GM12891 (cell line): ENCODE results near the gene PCBP3.

Experiments used
- DNase-seq: peaks from one replicate; pipeline ENCODE4 v3.0.0; 2011; ENCODE audit warnings: low spot score; ENCODE audit not compliant: insufficient read length
- FAIRE-seq: peaks from 2 replicates; lab custom pipeline; 2011; peaks lifted over from hg19 to GRCh38; lab: Jason Lieb, UNC
- PAX5 ChIP-seq: IDR thresholded peaks from 2 replicates; pipeline ENCODE4 v1.6.1; 2011; ENCODE audit warnings: low read length, moderate library complexity, mild to moderate bottlenecking; ENCODE audit not compliant: insufficient read depth, severe bottlenecking
- POLR2A ChIP-seq: IDR thresholded peaks from 2 replicates; pipeline ENCODE4 v1.6.1; 2011; ENCODE audit warnings: low read depth, low read length, control low read depth
- POLR2AphosphoS5 ChIP-seq: IDR thresholded peaks from 2 replicates; pipeline ENCODE4 v1.6.1; 2011; ENCODE audit warnings: low read depth, low read length, control low read depth
- POU2F2 ChIP-seq: IDR thresholded peaks from 2 replicates; pipeline ENCODE4 v1.6.1; 2011; ENCODE audit warnings: low read depth, mild to moderate bottlenecking, control low read depth, low read length, moderate library complexity
- SPI1 ChIP-seq: IDR thresholded peaks from 2 replicates; pipeline ENCODE4 v1.6.1; 2011; ENCODE audit warnings: low read depth, low read length, control low read depth
- TAF1 ChIP-seq: IDR thresholded peaks from 2 replicates; pipeline ENCODE4 v1.6.1; 2011; ENCODE audit warnings: low read depth, low read length, control low read depth

Gene PCBP3

DNA sequence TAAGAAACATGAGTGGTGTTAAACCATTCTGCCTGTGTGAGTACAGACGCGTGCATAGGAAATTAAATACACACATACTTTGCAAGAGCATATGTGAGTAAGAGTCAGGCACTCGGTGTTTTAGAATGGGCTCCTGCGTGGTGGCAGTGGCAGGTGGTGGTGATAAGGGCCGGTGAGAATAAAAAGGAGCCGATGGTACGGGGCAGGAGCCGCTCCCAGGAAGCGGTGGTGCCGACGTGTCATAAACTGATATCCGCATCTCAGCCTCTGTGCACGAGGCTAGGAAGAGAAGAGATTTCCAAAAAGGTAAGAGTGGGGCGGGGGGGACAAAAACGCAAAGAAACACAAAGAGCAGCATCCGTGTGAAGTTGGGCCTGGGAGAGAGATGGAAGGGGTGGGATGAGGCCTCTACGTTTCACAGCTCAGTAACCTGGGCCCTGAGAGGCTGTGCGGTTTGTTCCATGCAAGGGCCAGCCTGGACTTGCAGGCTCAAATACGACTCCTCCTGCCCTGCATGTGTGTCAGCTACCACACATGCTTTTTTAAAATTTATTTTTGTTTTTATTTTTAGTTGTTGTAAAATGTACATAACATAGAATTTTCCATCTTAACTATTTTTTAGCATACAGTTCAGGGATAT, 210.3 kb downstream of the PCBP3 start:
- FAIRE-seq = no peak
- TF ChIP-seq TAF1 = no peak
- no peak for TF ChIP-seq POU2F2
- TF ChIP-seq POLR2A = no peak
- no peak for TF ChIP-seq POLR2AphosphoS5
- no peak for TF ChIP-seq SPI1
- no peak for TF ChIP-seq PAX5

GRCh38 chr21:45854690-45855247, 211.2 kb downstream of the PCBP3 start:
- FAIRE-seq (no peak), DNase-seq (no peak)
- no peak for TF ChIP-seq SPI1

More for the DNA sequence above, 210.3 kb downstream of the PCBP3 start:
- DNase-seq = no peak

DNA sequence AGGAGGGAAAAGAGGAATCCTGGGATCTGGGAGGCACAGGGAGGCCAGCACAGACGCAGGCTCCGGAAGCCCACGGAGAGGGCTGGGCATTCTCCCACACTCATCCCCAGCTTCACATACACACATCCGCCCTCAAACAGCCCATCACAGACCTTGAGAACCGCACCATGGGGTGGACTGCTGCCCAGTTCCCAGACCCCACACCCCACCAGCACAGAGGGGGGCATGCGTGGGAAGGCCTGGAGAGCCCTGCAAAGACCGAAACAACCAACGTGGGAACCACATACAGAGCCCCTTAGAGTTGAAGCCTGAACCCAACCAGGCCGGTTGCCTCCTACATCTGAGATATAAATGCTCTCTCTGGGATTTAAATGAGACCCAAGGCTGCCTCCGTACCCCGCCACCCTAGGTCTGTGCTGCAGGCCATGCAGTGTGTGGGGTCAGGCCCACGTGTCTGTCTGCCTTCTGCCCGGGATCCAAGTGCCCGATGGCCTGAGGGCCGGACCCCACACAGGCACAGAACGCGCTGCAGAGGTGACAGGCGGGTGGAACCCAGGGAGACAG, 211.8 kb downstream of the PCBP3 start:
- no peak for FAIRE-seq
- TF ChIP-seq POLR2A (no peak), POU2F2 (no peak), TAF1 (no peak), POLR2AphosphoS5 (no peak), PAX5 (no peak), SPI1 (no peak)
- DNase-seq = no peak

GRCh38 chr21:45856442-45856841, 212.9 kb downstream of the PCBP3 start:
- no peak for DNase-seq
- TF ChIP-seq POLR2A = no peak
- TF ChIP-seq POU2F2 = no peak
- no peak for TF ChIP-seq PAX5
- no peak for TF ChIP-seq POLR2AphosphoS5
- no peak for TF ChIP-seq SPI1
- TF ChIP-seq TAF1 = no peak
- no peak for FAIRE-seq

DNA sequence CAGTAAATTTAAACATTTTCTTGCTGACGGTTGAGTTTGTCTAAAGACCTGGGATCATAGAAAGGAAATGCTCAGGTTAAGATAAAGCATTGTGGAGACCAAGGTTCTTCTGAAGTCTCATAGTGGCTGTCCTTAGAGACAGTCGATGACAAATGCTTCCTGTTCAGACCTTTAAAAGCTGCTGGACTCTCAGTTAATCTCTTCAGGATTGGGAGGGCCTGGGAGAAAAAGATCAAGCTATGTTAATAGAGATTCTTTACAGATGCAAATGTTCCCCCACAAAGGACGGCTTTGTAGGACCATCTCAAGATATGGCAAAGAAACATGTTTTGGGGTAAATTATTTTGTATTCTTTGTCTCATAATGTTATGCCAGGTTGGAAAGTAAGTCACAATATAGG, 213.4 kb downstream of the PCBP3 start:
- no peak for DNase-seq
- no peak for TF ChIP-seq POLR2A
- TF ChIP-seq POU2F2 = no peak
- no peak for TF ChIP-seq POLR2AphosphoS5
- TF ChIP-seq PAX5 = no peak
- FAIRE-seq = no peak

GRCh38 chr21:45857761-45858160, 214.2 kb downstream of the PCBP3 start:
- FAIRE-seq (no peak), DNase-seq (no peak)
- TF ChIP-seq PAX5 = no peak
- TF ChIP-seq TAF1 = no peak
- no peak for TF ChIP-seq POLR2A
- TF ChIP-seq SPI1 = no peak
- no peak for TF ChIP-seq POLR2AphosphoS5
- TF ChIP-seq POU2F2 = no peak

GRCh38 chr21:45858180-45858579, 214.7 kb downstream of the PCBP3 start:
- FAIRE-seq (no peak), DNase-seq (no peak)
- TF ChIP-seq SPI1 (no peak), POLR2A (no peak), PAX5 (no peak), POU2F2 (no peak), TAF1 (no peak), POLR2AphosphoS5 (no peak)

DNA sequence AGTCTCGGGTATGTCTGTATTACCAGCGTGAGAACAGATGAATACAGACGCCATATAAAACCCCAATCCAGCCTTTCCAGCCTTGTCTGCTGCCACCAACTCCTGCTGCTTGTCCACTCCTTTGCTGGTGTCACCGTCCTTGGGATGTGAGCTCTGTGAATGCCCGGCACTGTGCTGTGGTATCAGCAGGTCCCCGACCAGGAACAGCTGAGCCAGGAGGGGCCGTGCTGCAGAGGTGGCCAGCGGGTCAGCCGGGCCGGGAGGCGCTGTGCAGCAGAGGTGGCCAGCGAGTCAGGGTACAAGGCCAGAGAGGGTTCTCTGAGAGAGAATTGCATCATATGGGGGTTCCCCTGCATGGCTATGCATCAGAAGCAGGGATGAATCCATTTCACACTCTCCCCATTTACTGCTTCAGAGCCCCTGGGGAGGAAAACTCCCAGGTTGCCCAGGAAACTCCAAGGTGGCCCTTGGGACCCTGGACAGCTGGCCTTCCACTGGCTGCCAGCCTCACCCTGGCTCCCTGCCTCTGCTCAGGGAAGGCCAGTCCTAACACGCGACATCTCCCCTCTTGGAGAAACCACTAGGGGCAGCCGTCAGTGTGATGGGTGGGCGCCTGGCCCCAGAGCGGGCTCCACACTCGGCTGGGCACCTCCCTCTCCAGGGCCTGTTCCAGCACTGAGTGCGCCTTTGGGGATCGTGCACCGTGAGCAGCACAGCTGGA, 215.7 kb downstream of the PCBP3 start:
- DNase-seq (no peak), FAIRE-seq (no peak)
- TF ChIP-seq SPI1 = no peak
- TF ChIP-seq POLR2A = no peak
- TF ChIP-seq POLR2AphosphoS5 = no peak
- TF ChIP-seq TAF1 = no peak
- no peak for TF ChIP-seq POU2F2
- no peak for TF ChIP-seq PAX5

GRCh38 chr21:45859762-45860357, 216.3 kb downstream of the PCBP3 start:
- no peak for DNase-seq
- FAIRE-seq = no peak
- no peak for TF ChIP-seq SPI1
- TF ChIP-seq POU2F2 = no peak
- no peak for TF ChIP-seq TAF1
- no peak for TF ChIP-seq POLR2AphosphoS5
- TF ChIP-seq POLR2A = no peak
- no peak for TF ChIP-seq PAX5
